Skin epidermis (tissue), 12 donors: ENCODE results near the gene ACBD4.
A peak's percentile ranks its signal among the peaks of the same experiment; 100 is the strongest.

Source experiments
- H3K27ac ChIP-seq, 21 experiments: fragments of 200-600 bp; sonication (generic) in 11 of 21; one replicate each; pipeline ENCODE4 v1.5.0; 2020; ENCODE audit warnings: mild to moderate bottlenecking in 3 of 21, inconsistent platforms in 2 of 21, moderate library complexity in 2 of 21
- H3K4me3 ChIP-seq, 7 experiments: fragments of 200-600 bp; sonication (generic) in 2 of 7; one replicate each; pipeline ENCODE4 v1.5.0; 2020; ENCODE audit warnings: inconsistent platforms in 2 of 7, mild to moderate bottlenecking in 2 of 7, moderate library complexity in 1 of 7

ACBD4 gene

GRCh38 chr17:45130681-45131615, 4.5 kb upstream of the ACBD4 start:
- peak overlapping the region in 5 of 7 experiments; percentile 41 to 84 (median 81) for H3K4me3 ChIP-seq
- H3K27ac ChIP-seq: peak overlapping the region in 11 of 21 experiments; percentile 16 to 94 (median 81)

DNA sequence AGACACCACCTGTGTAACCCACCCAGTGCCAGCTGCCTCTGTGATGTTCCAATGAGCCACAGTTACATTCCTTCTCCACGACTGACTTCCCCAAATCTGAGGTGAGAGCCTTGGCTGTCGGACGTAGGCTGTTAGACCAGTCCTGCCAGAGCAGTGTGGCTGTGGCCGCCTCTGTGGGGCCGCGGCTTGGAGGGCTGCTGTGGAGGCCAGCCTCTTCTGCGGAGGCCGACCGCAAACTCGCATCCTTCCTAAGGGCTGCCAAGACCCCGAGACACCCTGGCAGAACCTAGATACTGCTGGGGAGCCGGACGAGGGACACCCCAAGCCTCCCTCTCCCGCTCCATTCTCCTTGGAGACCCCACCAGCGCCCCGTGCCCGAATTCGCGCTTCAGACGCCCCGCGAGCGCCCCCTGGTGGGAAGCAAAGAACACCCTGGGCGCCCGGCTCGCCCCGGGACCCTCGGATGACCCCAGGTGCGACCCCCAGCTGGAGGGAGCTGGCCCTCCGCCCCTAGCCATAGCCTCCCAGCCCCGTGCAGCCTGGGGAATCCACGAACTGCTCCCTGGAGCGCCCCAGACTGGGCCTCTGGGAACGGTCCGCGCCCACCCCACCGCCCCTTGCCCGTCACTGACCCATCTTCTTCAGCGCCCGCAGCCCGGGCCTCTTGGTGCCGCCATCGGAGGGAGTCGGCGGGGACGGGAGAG, 3.7 kb upstream of the ACBD4 start:
- Histone ChIP-seq H3K4me3 (peak overlapping the region; percentile 41 to 85 (median 81)), H3K27ac (peak overlapping the region in 20 of 21 experiments; percentile 32 to 94 (median 84))

DNA sequence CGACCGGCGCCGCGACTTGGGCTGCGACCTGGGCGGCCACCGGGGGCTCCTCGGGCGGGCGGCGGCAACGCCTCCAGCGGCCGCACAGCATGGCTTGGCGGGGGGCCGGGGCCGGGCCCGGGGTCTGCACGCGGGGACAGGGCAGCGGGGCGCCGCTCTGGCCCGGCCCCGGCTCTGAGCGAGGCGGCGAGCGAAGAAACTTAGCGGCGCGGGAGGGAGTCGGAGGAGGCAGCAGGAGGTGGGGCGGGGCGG, 3.2 kb upstream of the ACBD4 start, which contains the start of gene PLCD3:
TSS of gene PLCD3 (minus strand) at position 196 of the 252 bp plus-strand sequence. CDS start at position 91, 105 bp downstream.
- Histone ChIP-seq H3K4me3 (peak within 1 kb of the TSS; percentile 41 to 85 (median 81)), H3K27ac (peak within 1 kb of the TSS; percentile 34 to 94 (median 85))

DNA sequence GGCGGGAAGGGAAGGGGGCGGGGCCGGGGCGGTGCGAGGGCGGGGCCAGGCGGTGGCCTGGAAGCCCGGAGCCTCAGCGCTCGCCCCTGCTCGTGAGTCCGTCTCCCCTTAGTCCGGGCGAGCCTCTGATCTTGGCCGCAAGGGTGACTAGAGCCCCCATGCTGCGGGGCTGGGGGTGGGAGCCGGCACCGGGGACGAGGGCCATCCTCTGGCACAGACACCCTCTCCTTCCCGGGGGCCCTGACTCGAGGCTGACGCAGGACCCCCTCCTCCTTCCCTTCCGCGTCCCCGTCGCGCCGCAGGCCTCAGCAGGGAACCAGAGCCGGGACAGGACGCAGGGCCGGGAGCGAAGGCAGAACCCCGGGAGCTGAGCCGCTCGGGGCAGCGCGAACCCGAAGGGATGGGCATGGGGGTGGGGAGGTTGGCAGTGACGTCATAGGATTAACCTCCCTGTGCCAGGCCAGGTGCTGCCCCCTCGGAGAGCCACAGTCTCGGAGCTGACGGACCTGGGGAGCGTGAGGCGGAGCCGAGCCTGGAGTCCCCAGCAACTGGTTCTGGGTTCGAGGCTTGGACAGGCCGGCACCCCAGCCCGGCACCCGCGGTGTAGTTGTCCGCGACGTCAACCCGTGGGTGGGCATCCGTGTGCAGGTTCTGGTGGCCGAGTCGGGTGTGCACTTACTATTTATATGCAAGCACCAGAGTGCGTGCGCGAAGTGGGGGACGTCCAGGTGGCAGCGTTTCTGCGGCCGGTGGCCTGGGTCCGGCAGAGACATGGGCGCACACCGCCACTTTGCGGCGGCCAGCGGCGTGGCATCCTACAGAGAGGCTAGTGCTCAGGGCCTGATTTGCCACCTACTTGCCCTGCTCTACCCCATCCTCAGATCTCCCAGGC, 2.7 kb upstream of the ACBD4 start:
- H3K4me3 ChIP-seq: peak overlapping the region; percentile 41 to 85 (median 81)
- peak overlapping the region; percentile 34 to 94 (median 84) for H3K27ac ChIP-seq

GRCh38 chr17:45135978-45136791, 698 bp downstream of the ACBD4 start:
- H3K4me3 ChIP-seq: peak overlapping the region; percentile 47 to 75 (median 63)
- H3K27ac ChIP-seq: peak overlapping the region in 20 of 21 experiments; percentile 57 to 86 (median 75)

- Histone ChIP-seq H3K27ac (peak overlapping the region in 3 of 21 experiments; percentile 35 to 72 (median 70)), H3K4me3 (no peak overlapping the region)
Measured at GRCh38 chr17:45136846-45137560, 1.5 kb downstream of the ACBD4 start.

GRCh38 chr17:45137561-45138305, 2.2 kb downstream of the ACBD4 start:
- Histone ChIP-seq H3K27ac (peak overlapping the region in 1 of 21 experiments; percentile 72), H3K4me3 (no peak overlapping the region)

- H3K4me3 ChIP-seq: no peak overlapping the region
- H3K27ac ChIP-seq: no peak overlapping the region
Measured at GRCh38 chr17:45138911-45139532, 3.5 kb downstream of the ACBD4 start.

GRCh38 chr17:45139533-45139920, 4.0 kb downstream of the ACBD4 start:
- H3K27ac ChIP-seq: no peak overlapping the region
- H3K4me3 ChIP-seq: no peak overlapping the region

DNA sequence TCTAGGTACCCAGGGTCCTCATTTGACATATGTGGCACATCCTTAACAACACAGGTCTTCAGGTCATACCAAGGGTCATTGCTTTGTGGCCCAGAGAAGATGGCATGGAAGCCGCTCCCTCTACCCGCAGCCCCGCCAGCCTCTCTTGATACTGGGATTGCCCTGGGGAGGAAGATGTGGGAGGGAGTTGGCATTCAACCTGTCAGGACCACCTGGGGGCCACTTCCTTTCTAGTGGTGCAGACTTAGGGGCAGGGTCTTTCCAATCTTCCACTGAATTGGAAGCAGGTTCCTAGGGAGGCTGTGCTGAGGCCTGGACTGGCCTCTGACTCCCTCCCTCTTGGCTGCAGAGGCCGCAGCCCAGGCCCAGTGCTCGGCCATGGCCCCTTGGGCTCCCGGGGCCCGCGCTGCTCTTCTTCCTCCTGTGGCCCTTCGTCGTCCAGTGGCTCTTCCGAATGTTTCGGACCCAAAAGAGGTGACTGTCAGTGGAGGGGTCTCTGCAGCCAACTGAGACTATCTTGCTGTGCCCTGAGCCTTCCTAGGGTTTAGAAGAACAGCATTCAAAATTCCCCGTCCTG, 7.7 kb downstream of the ACBD4 start:
- Histone ChIP-seq H3K4me3 (peak overlapping the region in 3 of 7 experiments; percentile 38 to 45 (median 44)), H3K27ac (peak overlapping the region in 20 of 21 experiments; percentile 73 to 96 (median 88))

DNA sequence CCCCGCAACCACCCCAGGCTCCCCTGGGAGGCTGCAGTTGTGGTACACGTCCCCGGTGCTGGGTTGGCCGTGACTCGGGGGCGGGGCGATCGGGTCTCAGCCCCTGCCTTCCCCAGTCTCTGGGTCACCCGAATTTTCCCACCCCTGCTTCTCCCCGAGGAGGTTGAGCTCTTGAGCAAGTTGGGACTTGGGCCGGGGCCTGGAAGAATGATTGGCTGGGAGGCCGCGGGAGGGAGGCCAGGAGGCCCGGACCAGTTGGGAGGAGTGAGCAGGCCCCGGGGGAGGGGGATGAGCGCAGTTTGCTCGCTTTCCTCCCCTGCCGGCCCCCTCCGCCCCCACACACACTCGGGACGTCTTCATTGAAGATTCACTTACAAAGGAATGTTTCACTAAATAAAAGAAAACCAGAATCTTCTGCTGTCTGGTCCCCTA, 8.3 kb downstream of the ACBD4 start:
- Histone ChIP-seq H3K4me3 (peak overlapping the region; percentile 26 to 47 (median 38)), H3K27ac (peak overlapping the region; percentile 7 to 96 (median 88))

- Histone ChIP-seq H3K27ac (peak overlapping the region; percentile 7 to 96 (median 88)), H3K4me3 (peak overlapping the region; percentile 26 to 47 (median 38))
Measured at GRCh38 chr17:45144199-45145034, 8.9 kb downstream of the ACBD4 start.

DNA sequence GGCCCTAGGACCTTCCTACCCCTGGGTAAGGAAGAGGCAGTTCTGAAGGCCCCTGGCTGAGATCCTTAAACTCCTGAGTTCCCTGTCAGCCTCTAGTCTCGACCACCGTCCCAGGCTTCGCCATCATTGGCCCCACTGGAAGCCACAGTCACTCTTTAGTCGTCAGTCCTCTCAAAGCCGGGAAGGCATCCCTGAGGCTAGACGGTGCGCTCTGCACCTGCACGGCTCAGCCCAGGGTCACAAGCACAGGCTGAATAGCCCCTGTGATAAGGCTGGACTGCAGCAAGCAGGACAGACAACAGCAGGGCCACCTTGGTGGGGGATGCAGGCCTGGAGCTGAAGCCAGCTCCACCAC, 9.5 kb downstream of the ACBD4 start:
- peak overlapping the region in 20 of 21 experiments; percentile 73 to 96 (median 88) for H3K27ac ChIP-seq
- H3K4me3 ChIP-seq: peak overlapping the region in 4 of 7 experiments; percentile 26 to 47 (median 42)

GRCh38 chr17:45146166-45146565, 10.7 kb downstream of the ACBD4 start:
- Histone ChIP-seq H3K4me3 (no peak overlapping the region), H3K27ac (peak overlapping the region in 16 of 21 experiments; percentile 18 to 100 (median 98))

DNA sequence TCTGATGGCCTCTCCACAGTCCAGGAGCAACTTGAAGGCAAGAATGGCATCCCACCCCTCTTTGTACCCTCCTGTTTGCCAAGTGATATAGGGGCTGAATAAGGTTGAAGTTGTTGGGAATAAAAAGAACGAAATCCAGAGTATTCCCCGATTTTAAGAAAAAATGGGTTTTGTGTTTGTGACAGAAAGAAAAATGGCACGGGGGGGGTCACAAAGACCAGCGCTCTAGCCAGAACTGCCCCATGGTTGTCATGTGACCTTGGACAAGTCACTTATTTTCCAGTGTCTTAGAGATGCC, 11.1 kb downstream of the ACBD4 start:
- H3K27ac ChIP-seq: peak overlapping the region in 19 of 21 experiments; percentile 94 to 100 (median 99)
- H3K4me3 ChIP-seq: peak overlapping the region in 3 of 7 experiments; percentile 56 to 78 (median 56)
